CD4-positive, alpha-beta T cell treated with Interleukin-2 at 100 ng/mL for 4 hours (primary cell): ENCODE measurements around the gene F12.
"Not testable (repeated sequence)": the region's sequence is repeated elsewhere in the genome, so short reads cannot be mapped to it uniquely, and the experiment has no call there.

Experiments used
- DNase-seq: peaks from one replicate; pipeline ENCODE4 v3.0.0-alpha.2; 2020; ENCODE audit warnings: low spot score

F12 gene

GRCh38 chr5:177432143-177432838 lies 22.9 kb upstream of the F12 start:
- no peak for DNase-seq

DNA sequence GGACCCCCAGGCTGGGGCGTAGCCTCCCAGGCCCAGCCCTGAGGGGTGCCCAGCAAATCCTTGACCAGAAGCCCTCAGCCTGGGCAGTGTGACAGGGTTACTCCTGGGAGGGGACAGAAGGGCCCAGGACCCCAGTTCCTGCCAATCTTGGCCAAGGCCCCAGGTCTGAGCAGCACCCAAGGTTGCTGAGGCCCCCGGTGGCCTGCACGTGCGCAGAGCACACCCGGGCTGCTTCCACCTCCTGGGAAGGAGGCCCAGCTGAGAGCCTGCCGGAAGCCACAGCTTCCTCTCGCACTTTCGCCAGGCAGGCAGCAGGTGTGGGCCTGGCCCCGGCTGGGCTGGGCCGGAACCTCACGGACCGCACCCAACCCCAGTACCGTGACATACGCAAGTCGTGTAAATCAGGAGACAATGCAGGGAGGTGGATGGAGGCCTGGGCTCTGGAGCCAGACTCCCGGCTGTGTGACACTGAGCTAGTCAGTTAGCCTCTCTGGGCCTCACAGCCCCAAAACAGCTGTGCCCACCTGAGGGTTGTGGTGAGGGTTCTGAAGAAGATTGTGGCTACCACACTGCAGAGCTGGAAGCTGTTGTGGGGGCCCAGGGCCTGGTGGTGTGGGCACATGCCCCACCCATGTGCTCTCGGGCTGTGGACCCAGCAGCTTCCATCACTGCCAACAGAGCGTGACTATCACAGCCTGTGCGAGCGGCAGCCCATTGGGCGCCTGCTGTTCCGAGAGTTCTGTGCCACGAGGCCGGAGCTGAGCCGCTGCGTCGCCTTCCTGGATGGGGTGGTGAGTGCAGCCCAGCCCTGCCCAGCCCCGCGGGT lies 22.2 kb upstream of the F12 start:
- peak; percentile 61 for DNase-seq

DNA sequence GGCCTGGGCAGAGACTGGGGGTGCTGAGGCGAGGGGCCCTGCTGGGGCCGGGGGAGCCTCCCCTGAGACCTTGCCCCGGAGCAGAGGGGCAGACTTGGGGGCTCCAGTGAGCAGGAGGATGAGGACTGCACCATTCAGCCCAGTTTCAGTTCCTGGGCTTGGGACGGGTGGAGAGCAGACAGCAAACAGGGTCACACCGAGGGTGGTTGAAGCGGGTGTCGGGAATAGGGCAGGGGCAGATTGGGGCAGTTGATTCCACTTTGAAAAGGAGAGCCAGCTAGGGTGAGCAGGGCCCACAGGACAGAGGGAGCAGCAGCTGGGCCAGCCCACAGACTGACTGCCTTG lies 21.6 kb upstream of the F12 start:
- DNase-seq: no peak

GRCh38 chr5:177430140-177430951 lies 21.0 kb upstream of the F12 start:
- no peak for DNase-seq

DNA sequence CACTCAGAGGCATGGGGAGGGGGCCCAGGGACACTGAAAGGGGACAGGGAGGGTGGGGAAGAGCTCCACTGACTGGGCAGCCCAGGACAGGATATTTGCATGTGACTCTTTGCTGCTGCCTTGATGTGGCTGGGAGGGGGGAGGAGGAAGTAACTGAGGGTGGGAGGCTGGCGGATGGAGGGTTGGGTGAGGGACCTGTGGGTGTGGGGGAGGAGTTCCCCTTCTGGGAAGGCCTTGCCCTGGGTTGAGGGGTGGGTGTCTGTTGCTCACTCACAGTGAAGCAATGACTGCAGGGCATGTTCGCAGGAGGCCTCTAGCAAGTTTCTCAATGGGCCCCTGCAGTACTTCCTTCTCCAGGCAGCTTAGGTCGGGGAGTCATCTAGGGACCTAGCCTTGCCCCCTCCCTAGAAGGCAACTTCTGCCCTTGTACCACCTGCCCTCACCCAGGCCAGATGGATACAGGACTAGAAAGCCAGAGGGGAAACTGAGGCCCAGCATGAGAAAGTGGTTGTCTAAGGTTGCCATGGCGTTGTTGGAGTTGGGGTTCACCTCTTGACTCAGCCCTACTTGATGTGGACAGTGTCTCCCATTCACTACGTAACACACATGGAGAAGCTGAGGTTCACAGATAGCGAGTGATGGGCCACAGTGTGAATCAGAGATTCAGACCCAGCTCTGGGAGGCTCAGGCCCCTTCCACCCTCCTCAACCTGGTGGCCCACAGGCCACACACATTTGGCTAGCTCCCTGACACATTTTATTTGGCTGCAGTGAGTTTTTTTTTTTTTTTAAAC lies 20.1 kb upstream of the F12 start:
- peak; percentile 91 for DNase-seq

GRCh38 chr5:177428574-177429217 lies 19.3 kb upstream of the F12 start:
- no peak for DNase-seq

DNA sequence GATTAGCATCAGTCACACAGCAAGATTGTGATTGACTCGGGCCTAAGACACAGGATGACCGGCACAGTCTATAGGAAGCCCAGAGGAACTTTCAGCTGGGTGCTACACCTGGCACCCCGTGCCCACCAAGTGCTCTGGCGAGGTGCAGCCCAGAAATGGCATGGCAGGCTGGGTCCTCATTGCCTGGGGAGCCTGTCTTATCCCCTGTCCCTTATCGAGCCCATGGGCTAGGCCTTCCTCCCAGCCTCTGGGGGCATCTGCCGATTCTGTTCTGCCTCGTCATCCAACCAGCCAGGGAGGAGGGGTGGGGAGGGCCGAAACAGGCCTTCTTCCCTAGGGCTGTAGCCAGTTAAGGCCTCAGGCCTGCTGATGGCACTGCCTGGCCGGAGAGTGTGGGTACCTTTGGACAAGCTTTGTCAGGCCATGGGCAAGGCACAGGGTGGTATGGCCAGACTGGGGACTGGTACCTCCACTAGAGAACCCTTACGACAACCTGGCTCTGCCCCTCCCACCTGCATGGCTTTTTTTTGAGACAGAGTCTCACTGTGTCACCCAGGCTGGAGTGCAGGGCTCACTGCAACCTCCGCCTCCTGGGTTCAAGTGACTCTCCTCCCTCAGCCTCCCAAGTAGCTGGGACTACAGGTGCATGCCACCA lies 18.7 kb upstream of the F12 start:
- no peak for DNase-seq

- no peak for DNase-seq
These were observed 18.0 kb upstream of the F12 start for GRCh38 chr5:177427211-177427822.

GRCh38 chr5:177426566-177427210 lies 17.3 kb upstream of the F12 start, which contains the start of gene GRK6:
GRK6 (plus strand) TSS chr5:177426676; CDS start chr5:177426846, 170 bp downstream.
- peak; percentile 71 for DNase-seq

GRCh38 chr5:177425801-177426565 lies 16.6 kb upstream of the F12 start:
- peak; percentile 100 for DNase-seq

DNA sequence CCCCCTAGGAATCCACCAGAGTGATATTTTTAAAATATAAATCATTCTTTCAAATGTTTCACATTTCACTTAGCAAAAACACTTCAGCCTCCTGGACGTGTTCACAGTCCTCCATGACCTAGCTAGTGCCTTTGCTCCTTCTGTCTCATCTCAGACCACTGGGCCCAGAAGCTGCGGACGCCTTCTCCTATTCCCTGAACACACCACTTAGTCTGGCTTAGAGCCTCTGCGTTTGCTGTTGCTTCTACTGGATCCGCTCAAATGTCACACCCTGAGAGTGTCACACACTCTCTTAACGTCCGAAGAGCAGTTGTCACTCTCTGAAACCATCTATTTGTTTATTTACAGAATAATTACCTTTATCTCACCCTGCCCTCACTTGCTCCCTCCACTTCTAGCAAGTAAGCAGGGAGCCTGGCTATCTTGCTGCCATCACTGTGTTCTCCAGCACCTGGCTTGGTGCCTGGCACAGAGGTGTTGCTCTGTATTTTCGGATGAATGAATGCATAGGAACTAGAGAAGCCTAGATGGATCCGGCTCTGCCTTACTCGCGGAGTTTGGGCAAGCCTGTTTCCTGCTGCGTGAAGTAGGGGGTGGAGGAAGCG lies 15.9 kb upstream of the F12 start:
- DNase-seq: no peak

DNA sequence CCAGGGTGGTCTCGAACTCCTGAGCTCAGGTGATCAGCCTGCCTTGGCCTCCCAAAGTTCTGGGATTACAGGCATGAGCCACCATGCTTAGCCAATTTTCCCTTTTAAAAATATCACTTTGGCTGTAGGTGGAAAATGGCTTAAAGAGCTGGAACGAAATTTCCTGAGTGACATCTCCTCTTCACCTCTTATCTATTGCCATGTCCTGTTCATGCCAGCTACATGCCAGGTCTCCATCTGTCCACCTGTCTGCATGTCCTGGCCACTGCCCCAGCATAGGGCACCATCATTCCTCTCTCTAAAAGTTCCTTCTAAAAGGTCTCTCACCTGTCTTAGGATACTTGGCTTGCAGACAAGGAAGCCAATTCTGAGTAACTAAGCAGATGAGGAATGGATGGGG lies 14.3 kb upstream of the F12 start:
- DNase-seq: no peak

GRCh38 chr5:177421062-177421798 lies 11.9 kb upstream of the F12 start:
- DNase-seq: no peak

DNA sequence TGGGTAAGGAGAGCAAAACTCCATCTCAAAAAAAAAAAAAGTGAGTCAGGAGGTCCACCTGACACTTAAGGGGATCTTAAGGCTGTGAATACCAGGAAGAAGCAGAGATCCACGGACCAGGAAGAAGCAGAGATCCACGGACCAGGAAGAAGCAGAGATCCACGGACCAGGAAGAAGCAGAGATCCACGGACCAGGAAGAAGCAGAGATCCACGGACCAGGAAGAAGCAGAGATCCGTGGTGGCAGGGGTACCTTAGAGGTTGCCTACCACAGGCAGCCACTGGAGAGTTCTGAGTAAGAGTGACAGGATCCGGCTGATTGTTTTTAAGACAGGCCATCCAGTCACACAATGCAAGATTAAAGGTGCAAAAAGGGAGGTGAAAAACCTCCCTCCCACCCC lies 11.1 kb upstream of the F12 start:
- not testable (repeated sequence) for DNase-seq

GRCh38 chr5:177419046-177419445 lies 9.7 kb upstream of the F12 start:
- DNase-seq: no peak

DNA sequence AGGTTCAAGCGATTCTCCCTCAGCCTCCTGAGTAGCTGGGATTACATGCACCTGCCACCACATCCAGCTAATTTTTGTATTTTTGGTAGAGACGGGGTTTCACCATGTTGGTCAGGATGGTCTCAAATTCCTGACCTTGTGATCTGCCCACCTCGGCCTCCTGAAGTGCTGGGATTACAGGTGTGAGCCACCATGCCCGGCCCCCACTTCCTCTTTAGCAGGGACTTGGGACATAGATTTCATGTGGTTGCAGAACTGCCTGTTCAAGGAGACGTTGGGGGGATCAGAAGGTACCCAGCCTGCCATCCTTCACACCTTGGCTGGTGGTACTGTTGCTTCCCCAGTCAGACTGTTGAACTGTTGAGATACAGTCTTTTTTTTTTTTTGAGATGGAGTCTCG lies 7.7 kb upstream of the F12 start:
- DNase-seq: not testable (repeated sequence)

DNA sequence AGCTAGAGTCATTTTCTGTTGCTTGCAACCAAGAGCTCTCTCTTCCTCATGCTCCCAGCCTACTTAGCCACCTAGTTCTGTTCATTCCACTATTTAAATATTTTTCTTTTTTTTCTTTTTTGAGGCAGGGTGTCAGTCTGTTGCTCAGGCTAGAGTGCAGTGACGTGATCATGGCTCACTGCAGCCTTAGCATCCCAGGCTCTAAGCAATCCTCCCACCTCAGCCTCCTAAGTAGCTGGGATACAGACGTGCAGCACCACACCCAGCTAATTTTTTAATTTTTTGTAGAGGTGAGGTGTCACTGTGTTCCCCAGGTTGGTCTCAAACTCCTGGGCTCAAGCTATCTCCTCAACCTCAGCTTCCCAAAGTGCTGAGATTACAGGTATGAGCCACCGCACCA lies 5.1 kb upstream of the F12 start:
- DNase-seq: no peak
